B cell (primary cell): Measurements from ENCODE around the gene GPR87. TPM values are rescaled to one million over a fixed set of nuclear protein-coding genes. Genes with fewer than 3 reads are reported as not detected.

Experiments used
- ATAC-seq: fragments of 200-7000 bp; cut with Tn5 transposase; one replicate; pipeline ENCODE4 v1.10.0; 2021; ENCODE audit warnings: low read depth, mild to moderate bottlenecking, moderate number of reproducible peaks, moderate library complexity
- CTCF ChIA-PET: fragments of 350-600 bp; sonication (Branson Sonifier 250); formaldehyde crosslinking; loops from one replicate; lab custom pipeline; 2021; ENCODE audit warnings: antibody characterized with exemption, inconsistent platforms; lab: Charles Lee
- POLR2A ChIA-PET: fragments of 350-600 bp; sonication (Branson Sonifier 250); formaldehyde crosslinking; loops from one replicate; lab custom pipeline; 2021; ENCODE audit warnings: antibody characterized with exemption; lab: Charles Lee
- DNase-seq: peaks from one replicate; pipeline ENCODE4 v3.0.0; 2013
- H2AFZ ChIP-seq: 2 replicates; pipeline ENCODE4 v1.6.1; 2012; ENCODE audit warnings: mild to moderate bottlenecking, low read depth, low read length; ENCODE audit not compliant: insufficient read depth, poor library complexity, severe bottlenecking
- H3K27ac ChIP-seq, 2 donors: 1 replicate in 1 of 2; 2 replicates in 1 of 2; pipeline ENCODE4 v1.5.1; 2012 to 2013; ENCODE audit warnings: low read length in 2 of 2, mild to moderate bottlenecking in 2 of 2, moderate library complexity in 1 of 2
- H3K27me3 ChIP-seq, 4 experiments: fragments of 200-600 bp in 1 of 4; sonication (generic) in 1 of 4; replicated peaks in 1 of 4; 1 replicate in 2 of 4; 2 replicates in 2 of 4; pipeline versions ENCODE4 v1.6.1 to v1.7.0; 2013 to 2016; ENCODE audit warnings: low read length in 3 of 4, mild to moderate bottlenecking in 2 of 4, mixed read lengths in 1 of 4, moderate library complexity in 1 of 4; ENCODE audit not compliant: insufficient read depth in 4 of 4, control insufficient read depth in 3 of 4; ENCODE audit errors: control extremely low read depth in 1 of 4
- H3K36me3 ChIP-seq, 2 experiments: replicated peaks in 1 of 2; 1 replicate in 1 of 2; 2 replicates in 1 of 2; pipeline versions ENCODE4 v1.6.1 to v1.7.1; 2013; ENCODE audit warnings: low read length in 1 of 2; ENCODE audit not compliant: insufficient read depth in 2 of 2, control insufficient read depth in 1 of 2; ENCODE audit errors: control extremely low read depth in 1 of 2, extremely low read depth in 1 of 2
- H3K4me1 ChIP-seq, 2 donors: fragments of 200-600 bp in 1 of 2; sonication (generic) in 1 of 2; 1 replicate in 1 of 2; 2 replicates in 1 of 2; pipeline versions ENCODE4 v1.5.1 to v1.6.1; 2013 to 2017; ENCODE audit warnings: low read length in 2 of 2; ENCODE audit not compliant: control insufficient read depth in 2 of 2, insufficient read depth in 2 of 2
- H3K4me2 ChIP-seq: replicated peaks from 2 replicates; pipeline ENCODE3; 2012; ENCODE audit warnings: mild to moderate bottlenecking, low read depth, low read length; ENCODE audit not compliant: poor library complexity, severe bottlenecking
- H3K4me3 ChIP-seq, 5 experiments: fragments of 200-600 bp in 1 of 5; sonication (generic) in 1 of 5; 1 replicate in 3 of 5; 2 replicates in 2 of 5; pipeline versions ENCODE4 v1.5.1 to v1.7.0; 2011 to 2016; ENCODE audit warnings: low read length in 4 of 5, mild to moderate bottlenecking in 4 of 5, low read depth in 2 of 5, control low read depth in 1 of 5, moderate library complexity in 1 of 5; ENCODE audit not compliant: insufficient read depth in 1 of 5; ENCODE audit errors: control extremely low read depth in 1 of 5, extremely low read depth in 1 of 5
- H3K79me2 ChIP-seq: fragments of 200-600 bp; sonication (generic); one replicate; pipeline ENCODE4 v1.6.0; 2016; ENCODE audit warnings: low read length; ENCODE audit not compliant: control insufficient read depth, insufficient read depth
- H3K9ac ChIP-seq: fragments of 200-600 bp; sonication (generic); 2 replicates; pipeline ENCODE4 v1.6.1; 2017; ENCODE audit warnings: mild to moderate bottlenecking, low read length, moderate library complexity
- H3K9me3 ChIP-seq, 3 donors: one replicate each; pipeline versions ENCODE4 v1.6.1 to v1.7.1; 2013; ENCODE audit warnings: low read length in 2 of 3; ENCODE audit not compliant: control insufficient read depth in 2 of 3, insufficient read depth in 1 of 3; ENCODE audit errors: control extremely low read depth in 1 of 3
- H4K20me1 ChIP-seq: 2 replicates; pipeline ENCODE4 v1.6.0; 2012; ENCODE audit warnings: mild to moderate bottlenecking, low read length; ENCODE audit not compliant: insufficient read depth, control insufficient read depth, poor library complexity, severe bottlenecking
- H3K27ac Mint-ChIP-seq: one replicate; pipeline ENCODE4 v1.8.0; 2021; ENCODE audit warnings: mixed read lengths
- H3K27me3 Mint-ChIP-seq: one replicate; pipeline ENCODE4 v1.8.0; 2021; ENCODE audit warnings: mixed read lengths
- H3K4me1 Mint-ChIP-seq: one replicate; pipeline ENCODE4 v1.8.0; 2021; ENCODE audit warnings: mixed read lengths
- H3K4me3 Mint-ChIP-seq: one replicate; pipeline ENCODE4 v1.8.0; 2021; ENCODE audit warnings: mixed read lengths
- H3K9me3 Mint-ChIP-seq: one replicate; pipeline ENCODE4 v1.8.0; 2022; ENCODE audit warnings: mixed read lengths; ENCODE audit not compliant: insufficient read depth
- CTCF ChIP-seq: fragments of 200-600 bp; IDR thresholded peaks from one replicate; pipeline ENCODE4 v1.8.0; 2022; ENCODE audit warnings: antibody characterized with exemption, mild to moderate bottlenecking
- EZH2 ChIP-seq: IDR thresholded peaks from 2 replicates; pipeline ENCODE4 v1.6.1; 2012; ENCODE audit warnings: borderline replicate concordance, low read depth, mild to moderate bottlenecking, moderate library complexity, low read length; ENCODE audit not compliant: insufficient read depth, poor library complexity, severe bottlenecking
- WGBS: methylation state at CpG from one replicate; pipeline ENCODE4 v1.1.5; 2013; ENCODE audit warnings: missing lambda C conversion rate; ENCODE audit not compliant: insufficient coverage; 5-methylcytosine and 5-hydroxymethylcytosine counted together
- intact Hi-C: fragments of 100-400 bp; cut with micrococcal nuclease; formaldehyde crosslinking; loops from one replicate; pipeline ENCODE4 v1.10.0; 2022
- polyA plus RNA-seq: library from polyadenylated mRNA; depleted of rRNA; stranded (reverse); fragments of >200 nt; gene quantifications from 2 replicates; pipeline ENCODE4 v1.2.3, GENCODE V29; 2012
- total RNA-seq, 2 donors: library from RNA; stranded (reverse); fragments of 120-200 nt in 1 of 2; gene quantifications; 1 replicate in 1 of 2; 2 replicates in 1 of 2; pipeline versions ENCODE4 v1.2.3 to v1.2.4, GENCODE V29; 2013 to 2022

Gene GPR87
- total and polyA plus RNA-seq, 2 donors (not counting 1 experiment from before 2014, with no cell fraction given), result not detected

- H3K27ac ChIP-seq, result no peak overlapping the region
- ATAC-seq (no peak), DNase-seq (no peak)
- no peaks in the 10 kb centered on the region for H3K79me2 ChIP-seq
- intact Hi-C loops, result no loop called here
- H3K27me3 ChIP-seq, result no peaks in the 10 kb centered on the region
- no peaks in the 10 kb centered on the region for H3K36me3 ChIP-seq
- H4K20me1 ChIP-seq, result no peaks in the 10 kb centered on the region
- H2AFZ ChIP-seq, result no peak overlapping the region
- 100% methylated on average over 1 of the region's 2 CpGs for WGBS
- Mint-ChIP-seq H3K9me3 (no peaks in the 10 kb centered on the region), H3K27ac (no peak overlapping the region), H3K4me1 (no peaks in the 10 kb centered on the region), H3K4me3 (no peak overlapping the region), H3K27me3 (no peaks in the 10 kb centered on the region)
- ChIA-PET CTCF (no interaction called here), POLR2A (interaction anchor here (0.6 kb wide), 2 partner anchors 71 to 159 kb away, joined by 3 read pairs; no protein-coding TSS in a partner anchor)
- H3K4me1 ChIP-seq, result no peaks in the 10 kb centered on the region
- no peaks in the 10 kb centered on the region for H3K9me3 ChIP-seq
- no peak overlapping the region for H3K4me2 ChIP-seq
- no peak for TF ChIP-seq EZH2
- no peak for TF ChIP-seq CTCF
- no peak overlapping the region for H3K9ac ChIP-seq
- H3K4me3 ChIP-seq, result no peak overlapping the region
Measured at GRCh38 chr3:151309566-151309965, 7.1 kb downstream of the GPR87 start.

- H3K4me2 ChIP-seq, result no peak overlapping the region
- no peaks in the 10 kb centered on the region for H3K27me3 ChIP-seq
- H3K4me1 Mint-ChIP-seq, result no peaks in the 10 kb centered on the region
Measured at GRCh38 chr3:151307583-151308488, 8.8 kb downstream of the GPR87 start.

More at GRCh38 chr3:151307583-151308488, 8.8 kb downstream of the GPR87 start:
- no peaks in the 10 kb centered on the region for H3K4me1 ChIP-seq
- no peak overlapping the region for H3K9ac ChIP-seq
- no peak overlapping the region for H3K27ac ChIP-seq
- ATAC-seq, result no peak
- Mint-ChIP-seq H3K27me3 (no peaks in the 10 kb centered on the region), H3K4me3 (no peak overlapping the region), H3K9me3 (no peaks in the 10 kb centered on the region), H3K27ac (no peak overlapping the region)
- DNase-seq, result no peak
- no peaks in the 10 kb centered on the region for H3K79me2 ChIP-seq
- CTCF ChIA-PET, result no interaction called here
- no peak for TF ChIP-seq CTCF
- TF ChIP-seq EZH2, result no peak
- intact Hi-C loops, result no loop called here
- no peaks in the 10 kb centered on the region for H4K20me1 ChIP-seq
- POLR2A ChIA-PET, result no interaction called here
- no peak overlapping the region for H2AFZ ChIP-seq
- H3K4me3 ChIP-seq, result no peak overlapping the region
- H3K9me3 ChIP-seq, result no peaks in the 10 kb centered on the region
- no CpG with 5 or more reads among the region's 1 CpG for whole genome bisulfite sequencing
- no peaks in the 10 kb centered on the region for H3K36me3 ChIP-seq
